ENCODE results near the gene BATF.

Gene BATF

GRCh38 chr14:75499084-75499875 is 23.0 kb upstream of the BATF start:
- DNase-seq (ENCODE audit: low spot score) = no peak

GRCh38 chr14:75501080-75501479 is 21.2 kb upstream of the BATF start:
- no peak for DNase-seq (ENCODE audit: low spot score)

- no peak for DNase-seq (ENCODE audit: low spot score)
Observed at GRCh38 chr14:75504411-75504810, 17.9 kb upstream of the BATF start.

- no peak for DNase-seq (ENCODE audit: low spot score)
Observed at GRCh38 chr14:75506930-75507329, 15.3 kb upstream of the BATF start.

- DNase-seq (ENCODE audit: low spot score) = no peak
Observed at GRCh38 chr14:75510547-75510946, 11.7 kb upstream of the BATF start.

- no peak for DNase-seq (ENCODE audit: low spot score)
Observed at GRCh38 chr14:75511201-75511600, 11.1 kb upstream of the BATF start.

- DNase-seq (ENCODE audit: low spot score) = no peak
Observed at GRCh38 chr14:75513911-75514672, 8.2 kb upstream of the BATF start.

- DNase-seq (ENCODE audit: low spot score) = no peak
Observed at GRCh38 chr14:75514673-75515628, 7.3 kb upstream of the BATF start.

GRCh38 chr14:75515629-75515996 is 6.7 kb upstream of the BATF start:
- DNase-seq (ENCODE audit: low spot score) = no peak

GRCh38 chr14:75518625-75519024 is 3.6 kb upstream of the BATF start:
- no peak for DNase-seq (ENCODE audit: low spot score)

GRCh38 chr14:75519394-75519793 is 2.9 kb upstream of the BATF start:
- no peak for DNase-seq (ENCODE audit: low spot score)

GRCh38 chr14:75519826-75520728 is 2.2 kb upstream of the BATF start:
- DNase-seq (ENCODE audit: low spot score) = no peak

- DNase-seq (ENCODE audit: low spot score) = no peak
Observed at GRCh38 chr14:75520852-75521251, 1.4 kb upstream of the BATF start.

GRCh38 chr14:75521415-75522199 is 662 bp upstream of the BATF start:
- peak; percentile 69 for DNase-seq (ENCODE audit: low spot score)

- DNase-seq (ENCODE audit: low spot score) = no peak
Observed at GRCh38 chr14:75522983-75523318, 682 bp downstream of the BATF start.

- DNase-seq (ENCODE audit: low spot score) = no peak
Observed at GRCh38 chr14:75523771-75524171, 1.5 kb downstream of the BATF start.

- no peak for DNase-seq (ENCODE audit: low spot score)
Observed at GRCh38 chr14:75525969-75526368, 3.7 kb downstream of the BATF start.

GRCh38 chr14:75527449-75528163 is 5.3 kb downstream of the BATF start:
- no peak for DNase-seq (ENCODE audit: low spot score)

GRCh38 chr14:75531256-75531655 is 9.0 kb downstream of the BATF start:
- no peak for DNase-seq (ENCODE audit: low spot score)
